CD14-positive monocyte (primary cell): ENCODE data around the gene CLN6. TPM values are rescaled to one million over a fixed set of nuclear protein-coding genes. Genes with fewer than 3 reads are reported as not detected.
A peak's percentile ranks its signal among the peaks of the same experiment; 100 is the strongest.

Experiments
- DNase-seq, 3 donors: peaks; one replicate each; pipeline ENCODE4 v3.0.0-alpha.2; 2011 to 2022
- H2AFZ ChIP-seq: 2 replicates; pipeline ENCODE4 v1.6.0; 2012; ENCODE audit warnings: mild to moderate bottlenecking, low read depth, low read length, inconsistent platforms; ENCODE audit not compliant: insufficient read depth, poor library complexity, severe bottlenecking
- H3K27ac ChIP-seq, 2 donors: 1 replicate in 1 of 2; 2 replicates in 1 of 2; pipeline ENCODE4 v1.5.1; 2012 to 2013; ENCODE audit warnings: low read length in 2 of 2, control low read depth in 1 of 2, inconsistent platforms in 1 of 2, low read depth in 1 of 2, mild to moderate bottlenecking in 1 of 2
- H3K27me3 ChIP-seq, 2 donors: one replicate each; pipeline versions ENCODE4 v1.6.0 to v1.6.1; 2011 to 2013; ENCODE audit warnings: low read length in 2 of 2; ENCODE audit not compliant: control insufficient read depth in 2 of 2, insufficient read depth in 2 of 2
- H3K36me3 ChIP-seq, 2 donors: replicated peaks in 1 of 2; 1 replicate in 1 of 2; 2 replicates in 1 of 2; pipeline versions ENCODE4 v1.5.1 to v1.6.1; 2012 to 2013; ENCODE audit warnings: low read length in 2 of 2, control low read depth in 1 of 2, inconsistent platforms in 1 of 2, mild to moderate bottlenecking in 1 of 2; ENCODE audit not compliant: insufficient read depth in 2 of 2, control insufficient read depth in 1 of 2
- H3K4me1 ChIP-seq, 2 donors: 1 replicate in 1 of 2; 2 replicates in 1 of 2; pipeline versions ENCODE4 v1.5.1 to v1.6.1; 2012 to 2013; ENCODE audit warnings: low read length in 2 of 2, control low read depth in 1 of 2, inconsistent platforms in 1 of 2, mild to moderate bottlenecking in 1 of 2, moderate library complexity in 1 of 2; ENCODE audit not compliant: insufficient read depth in 2 of 2, control insufficient read depth in 1 of 2
- H3K4me2 ChIP-seq: replicated peaks from 2 replicates; pipeline ENCODE3; 2012; ENCODE audit warnings: low read length, moderate library complexity, mild to moderate bottlenecking; ENCODE audit not compliant: poor library complexity, severe bottlenecking; ENCODE audit errors: extremely low read depth
- H3K4me3 ChIP-seq, 3 experiments: fragments of 200-600 bp in 1 of 3; sonication (generic) in 1 of 3; replicated peaks in 1 of 3; 1 replicate in 2 of 3; 2 replicates in 1 of 3; pipeline ENCODE4 v1.5.1; 2011 to 2013; ENCODE audit warnings: low read length in 3 of 3, mild to moderate bottlenecking in 3 of 3, control low read depth in 2 of 3, low read depth in 2 of 3, inconsistent platforms in 1 of 3, moderate library complexity in 1 of 3
- H3K79me2 ChIP-seq: 2 replicates; pipeline ENCODE4 v1.6.0; 2012; ENCODE audit warnings: mild to moderate bottlenecking, control low read depth, inconsistent platforms, low read length, moderate library complexity; ENCODE audit not compliant: insufficient read depth
- H3K9ac ChIP-seq: 2 replicates; pipeline ENCODE4 v1.6.0; 2017; ENCODE audit warnings: low read length, mild to moderate bottlenecking; ENCODE audit not compliant: insufficient read depth, poor library complexity, severe bottlenecking
- H3K9me3 ChIP-seq, 2 donors: replicated peaks in 1 of 2; 1 replicate in 1 of 2; 2 replicates in 1 of 2; pipeline versions ENCODE4 v1.5.1 to v1.6.1; 2012 to 2013; ENCODE audit warnings: low read length in 2 of 2, control low read depth in 1 of 2; ENCODE audit not compliant: control insufficient read depth in 1 of 2, insufficient read depth in 1 of 2
- H4K20me1 ChIP-seq: 2 replicates; pipeline ENCODE4 v1.6.0; 2012; ENCODE audit warnings: mild to moderate bottlenecking, low read length, control low read depth, moderate library complexity; ENCODE audit not compliant: insufficient read depth
- H3K27ac Mint-ChIP-seq, 7 donors: one replicate each; pipeline ENCODE4 v1.8.0; 2020; ENCODE audit warnings: mild to moderate bottlenecking in 7 of 7, mixed read lengths in 7 of 7, moderate library complexity in 6 of 7, inconsistent platforms in 2 of 7
- H3K27me3 Mint-ChIP-seq, 3 donors: one replicate each; pipeline ENCODE4 v1.8.0; 2021 to 2022; ENCODE audit warnings: low read depth in 3 of 3, mild to moderate bottlenecking in 3 of 3, mixed read lengths in 3 of 3, moderate library complexity in 3 of 3, inconsistent platforms in 1 of 3
- H3K36me3 Mint-ChIP-seq, 2 donors: one replicate each; pipeline ENCODE4 v1.8.0; 2020; ENCODE audit warnings: mixed read lengths in 2 of 2, inconsistent platforms in 1 of 2, mild to moderate bottlenecking in 1 of 2
- H3K4me1 Mint-ChIP-seq: one replicate; pipeline ENCODE4 v1.8.0; 2020; ENCODE audit warnings: mild to moderate bottlenecking, mixed read lengths
- H3K4me3 Mint-ChIP-seq, 2 donors: one replicate each; pipeline ENCODE4 v1.8.0; 2020; ENCODE audit warnings: mild to moderate bottlenecking in 2 of 2, mixed read lengths in 2 of 2, moderate library complexity in 1 of 2
- H3K9me3 Mint-ChIP-seq, 7 donors: one replicate each; pipeline ENCODE4 v1.8.0; 2020 to 2022; ENCODE audit warnings: mixed read lengths in 7 of 7, mild to moderate bottlenecking in 6 of 7, moderate library complexity in 6 of 7, inconsistent platforms in 2 of 7
- CTCF ChIP-seq: fragments of 200-600 bp; IDR thresholded peaks from one replicate; pipeline ENCODE4 v1.8.0; 2022; ENCODE audit warnings: antibody characterized with exemption, mild to moderate bottlenecking
- WGBS: methylation state at CpG from one replicate; pipeline ENCODE4 v1.1.5; 2013; ENCODE audit warnings: missing lambda C conversion rate; ENCODE audit not compliant: insufficient coverage; 5-methylcytosine and 5-hydroxymethylcytosine counted together
- intact Hi-C, 2 donors: fragments of 100-400 bp; cut with micrococcal nuclease; formaldehyde crosslinking; loops; one replicate each; pipeline versions ENCODE4 v1.15.0 to v1.15.1; 2023
- polyA plus RNA-seq, 3 donors: library from polyadenylated mRNA; depleted of rRNA in 1 of 3; unstranded in 2 of 3; stranded (reverse) in 1 of 3; fragments of 300-500 nt in 2 of 3; fragments of >200 nt in 1 of 3; fragmentation: Illumina TruSeq in 2 of 3; gene quantifications; 1 replicate in 2 of 3; 2 replicates in 1 of 3; pipeline ENCODE4 v1.2.3, GENCODE V29; 2012 to 2021

The CLN6 gene
- polyA plus RNA-seq, 3 donors: 3.4 to 37.6 (median 4.2) TPM

DNA sequence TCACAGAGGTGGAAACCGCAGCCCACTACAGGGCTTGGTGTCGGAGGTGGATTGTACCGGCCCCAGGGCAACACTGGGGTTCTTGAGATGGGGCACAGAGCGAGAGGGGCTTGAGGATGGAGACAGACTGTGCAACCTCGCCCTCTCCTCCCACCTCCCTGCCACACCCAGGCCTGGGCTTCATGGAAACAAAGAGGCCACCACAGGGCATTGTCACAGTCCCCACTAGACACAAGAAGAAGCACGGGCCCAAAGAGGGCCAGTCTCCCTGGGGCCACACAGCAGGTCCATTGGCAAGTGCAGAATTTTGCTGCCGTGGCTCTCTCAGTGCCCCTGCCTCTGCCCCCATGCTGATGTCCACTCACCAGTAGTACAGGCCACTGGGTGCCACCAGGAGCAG is 20.3 kb downstream of the CLN6 start:
- H3K4me3 ChIP-seq: no peak overlapping the region
- no peaks in the 10 kb centered on the region for H3K9me3 Mint-ChIP-seq
- H3K27me3 Mint-ChIP-seq: peaks cover 0 to 1% (median 0%) of the 10 kb centered on the region in 3 donors
- H3K27ac ChIP-seq: peak overlapping the region in 1 of 2 donors; percentile 58
- no peaks in the 10 kb centered on the region for H3K9me3 ChIP-seq
- H3K36me3 Mint-ChIP-seq: peaks cover 3 to 33% of the 10 kb centered on the region in 2 donors
- peaks cover 60 to 70% of the 10 kb centered on the region in 2 donors for H3K4me1 ChIP-seq
- intact Hi-C loops: no loop called here
- 100% methylated on average over 3 of the region's 7 CpGs for WGBS
- peaks cover 12% of the 10 kb centered on the region for H4K20me1 ChIP-seq
- no peak overlapping the region for H3K4me2 ChIP-seq
- H3K4me3 Mint-ChIP-seq: no peak overlapping the region
- DNase-seq: no peak
- H3K9ac ChIP-seq: no peak overlapping the region
- H3K27me3 ChIP-seq: no peaks in the 10 kb centered on the region
- TF ChIP-seq CTCF: no peak
- H3K36me3 ChIP-seq: peaks cover 0 to 11% of the 10 kb centered on the region in 2 donors
- no peak overlapping the region for H2AFZ ChIP-seq
- peaks cover 66% of the 10 kb centered on the region for H3K4me1 Mint-ChIP-seq
- H3K27ac Mint-ChIP-seq: peak overlapping the region in 2 of 7 donors; percentile 46 to 50
- H3K79me2 ChIP-seq: peaks cover 52% of the 10 kb centered on the region

DNA sequence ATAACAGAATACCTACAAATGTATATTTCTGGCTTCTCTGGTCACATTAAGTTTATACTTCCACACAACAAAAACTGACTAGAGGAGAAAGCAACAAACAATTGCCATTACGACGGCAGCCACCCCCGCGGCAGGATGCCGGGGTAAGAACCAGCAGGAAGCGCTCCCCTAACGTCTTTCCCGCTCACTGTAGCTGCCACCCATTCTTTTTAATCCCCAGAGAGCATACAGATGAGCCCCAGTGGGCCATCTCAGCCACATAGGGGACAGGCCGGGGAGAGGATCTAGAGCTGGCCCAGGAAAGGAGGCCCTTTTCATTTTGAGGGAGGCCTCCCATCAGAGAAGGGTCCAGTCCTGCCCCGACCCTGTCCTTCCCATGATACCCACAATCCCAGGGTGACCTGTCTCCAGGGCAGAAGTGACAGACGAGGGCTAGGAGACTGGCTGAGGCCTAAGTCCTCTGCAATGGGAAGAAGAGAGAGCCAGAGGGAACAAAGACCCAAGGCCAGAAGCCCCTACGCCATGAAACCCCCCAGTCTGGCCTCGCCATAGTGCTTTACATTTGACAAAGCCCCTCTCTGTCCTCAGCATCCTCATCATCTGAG is 20.8 kb downstream of the CLN6 start:
- Histone ChIP-seq H3K27ac (peak overlapping the region; percentile 6 to 58), H3K4me1 (peaks cover 65 to 71% of the 10 kb centered on the region in 2 donors), H3K79me2 (peaks cover 52% of the 10 kb centered on the region), H3K4me3 (no peak overlapping the region), H3K36me3 (peaks cover 0 to 11% of the 10 kb centered on the region in 2 donors), H3K4me2 (no peak overlapping the region), H3K9ac (no peak overlapping the region), H3K27me3 (no peaks in the 10 kb centered on the region), H2AFZ (no peak overlapping the region), H4K20me1 (peaks cover 17% of the 10 kb centered on the region), H3K9me3 (no peaks in the 10 kb centered on the region)
- DNase-seq: no peak
- Mint-ChIP-seq H3K4me3 (no peak overlapping the region), H3K27ac (peak overlapping the region in 4 of 7 donors; percentile 18 to 69 (median 38)), H3K4me1 (peaks cover 69% of the 10 kb centered on the region), H3K27me3 (peaks cover 0 to 2% (median 0%) of the 10 kb centered on the region in 3 donors), H3K36me3 (peaks cover 3 to 31% of the 10 kb centered on the region in 2 donors), H3K9me3 (no peaks in the 10 kb centered on the region)
- 22% methylated on average over 8 of the region's 13 CpGs for WGBS
- TF ChIP-seq CTCF: no peak
- intact Hi-C loops: no loop called here
